GOT3 (cell line): Measurements from ENCODE around the gene PSRC1.
"Not testable (repeated sequence)": the region's sequence is repeated elsewhere in the genome, so short reads cannot be mapped to it uniquely, and the experiment has no call there.

ENCODE experiments used
- DNase-seq: peaks from one replicate; lab custom pipeline; 2025; ENCODE audit warnings: mixed read lengths; lab: John Stamatoyannopoulos, UW

PSRC1 gene

GRCh38 chr1:109295712-109296415 lies 12.9 kb upstream of the PSRC1 start:
- DNase-seq: no peak

DNA sequence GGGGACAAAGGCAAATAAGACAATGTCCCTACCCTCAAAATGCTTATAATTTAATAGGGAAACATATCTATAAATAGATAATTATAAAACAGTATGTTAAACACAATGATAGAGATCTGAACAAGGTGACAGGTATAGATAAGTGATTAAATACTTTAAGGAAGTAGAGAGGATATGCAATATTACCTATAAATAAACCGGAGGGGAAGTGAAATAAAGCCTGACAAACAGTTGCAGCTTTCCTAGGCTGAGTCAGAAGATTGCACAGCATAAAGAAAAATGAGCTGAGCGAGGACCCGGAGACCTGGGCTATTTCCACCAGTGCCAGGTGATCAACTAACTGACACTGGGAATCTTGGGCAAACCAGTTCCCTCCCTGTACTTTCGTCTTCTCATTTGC lies 11.5 kb upstream of the PSRC1 start:
- DNase-seq: no peak

DNA sequence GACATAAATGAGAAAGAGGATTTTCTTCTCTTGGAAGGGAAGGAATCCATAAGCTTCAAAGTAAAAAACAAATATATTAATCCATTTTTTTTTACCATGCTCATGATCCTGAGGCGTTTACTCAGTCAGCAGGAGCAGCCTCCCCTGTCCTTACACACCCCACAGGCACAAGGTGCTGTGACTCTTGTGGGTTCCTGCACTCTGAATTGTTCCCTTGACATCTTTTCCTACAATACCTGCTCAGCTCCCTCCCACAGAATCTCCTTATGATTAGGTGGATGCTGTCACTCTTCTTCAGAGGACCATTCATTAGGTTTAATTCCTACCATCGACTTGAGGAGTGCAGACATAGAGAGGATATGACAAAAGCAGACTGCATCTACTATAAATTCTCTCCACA lies 10.1 kb upstream of the PSRC1 start:
- DNase-seq: no peak

DNA sequence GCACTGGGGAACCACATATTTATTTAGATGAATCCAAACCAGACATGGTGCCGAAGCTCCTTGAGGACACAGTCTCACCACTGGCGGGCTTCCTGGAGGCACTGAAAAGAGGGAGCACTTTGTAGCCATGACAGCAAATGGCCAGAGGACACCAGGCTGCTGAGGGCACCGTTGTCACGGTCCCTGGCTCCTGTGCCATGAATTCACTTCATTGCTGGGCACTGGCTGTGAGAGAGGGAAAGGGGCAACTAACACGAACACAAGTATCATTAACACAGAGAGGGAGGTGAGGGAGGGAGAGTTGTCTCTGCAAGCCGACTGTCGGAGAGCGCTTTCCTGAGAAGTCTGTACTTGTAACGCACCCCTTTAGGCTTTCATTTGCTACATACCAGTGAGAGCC lies 9.4 kb upstream of the PSRC1 start:
- no peak for DNase-seq

- DNase-seq: no peak
Observed at GRCh38 chr1:109290998-109291397, 8.1 kb upstream of the PSRC1 start.

- DNase-seq: no peak
Observed at GRCh38 chr1:109290137-109290536, 7.2 kb upstream of the PSRC1 start.

DNA sequence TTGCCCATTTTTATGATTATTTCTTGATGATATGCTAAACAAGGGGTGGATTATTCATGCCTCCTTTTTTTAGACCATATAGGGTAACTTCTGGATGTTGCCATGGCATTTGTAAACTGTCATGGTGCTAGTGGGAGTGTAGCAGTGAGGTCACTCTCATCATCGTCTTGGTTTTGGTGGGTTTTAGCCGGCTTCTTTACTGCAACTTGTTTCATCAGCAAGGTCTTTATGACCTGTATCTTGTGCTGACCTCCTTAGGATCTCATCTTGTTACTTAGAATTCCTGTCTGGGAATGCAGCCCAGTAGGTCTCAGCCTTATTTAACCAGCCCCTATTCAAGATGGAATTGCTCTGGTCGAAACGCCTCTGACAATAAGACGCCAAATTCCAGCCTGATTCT lies 3.8 kb upstream of the PSRC1 start:
- DNase-seq: not testable (repeated sequence)

DNA sequence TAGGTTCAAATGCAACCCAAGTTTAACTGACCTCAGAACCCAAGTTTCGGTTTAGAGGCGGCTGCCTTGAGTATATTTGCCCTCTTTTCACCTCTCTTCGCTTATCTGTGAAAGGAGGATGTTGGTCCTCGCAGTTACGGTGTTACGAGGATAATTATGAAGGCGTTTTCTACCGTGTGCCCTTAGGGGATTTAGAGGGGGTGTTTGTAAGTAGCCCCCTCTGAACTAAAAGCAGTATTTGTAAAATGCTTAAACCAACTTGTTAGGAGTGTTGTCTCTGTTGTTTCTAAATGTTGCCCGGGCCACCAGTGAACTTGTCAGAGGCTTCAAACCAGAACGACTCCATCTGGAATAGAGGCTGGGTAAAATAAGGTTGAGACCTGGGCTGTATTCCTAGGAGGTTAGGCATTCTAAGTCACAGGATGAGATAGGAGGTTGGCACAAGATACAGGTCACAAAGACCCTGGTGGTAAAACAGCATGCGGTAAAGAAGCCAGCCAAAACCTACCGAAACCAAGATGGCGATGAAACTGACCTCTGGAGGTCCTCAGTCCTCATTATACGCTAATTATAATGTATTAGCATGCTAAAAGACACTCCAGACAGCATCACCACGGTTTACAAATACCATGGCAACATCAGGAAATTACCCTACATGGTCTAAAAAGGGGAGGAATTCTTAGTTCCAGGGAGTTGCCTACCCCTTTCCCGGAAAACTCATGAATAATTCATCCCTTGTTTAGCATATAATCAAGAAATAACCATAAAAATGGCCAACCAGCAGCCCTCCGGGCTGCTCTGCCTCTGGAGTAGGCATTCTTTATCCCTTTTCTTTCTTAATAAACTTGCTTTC lies 1.0 kb upstream of the PSRC1 start:
- no peak for DNase-seq

DNA sequence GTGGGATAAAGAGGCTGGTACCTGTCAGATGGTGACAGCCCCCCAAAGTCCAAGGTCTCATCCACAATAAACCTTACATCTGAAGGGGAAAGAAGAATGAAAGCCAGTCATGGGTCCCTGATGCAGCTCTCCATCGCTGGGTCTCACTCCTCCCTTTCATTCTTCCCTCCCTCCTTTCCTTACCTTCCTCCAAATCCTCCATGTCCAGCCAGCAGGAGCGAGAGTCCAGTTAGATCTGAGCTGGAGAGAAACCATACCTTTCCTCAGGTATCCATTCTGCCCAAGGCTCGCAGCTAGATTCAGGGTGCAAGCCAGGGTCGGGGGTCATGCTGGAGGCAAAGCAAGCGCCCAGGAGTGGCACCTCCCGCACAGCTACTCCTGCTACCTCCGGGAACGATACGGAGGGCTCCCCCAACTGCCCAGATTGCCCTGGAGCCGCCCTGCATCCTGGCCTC lies 421 bp downstream of the PSRC1 start:
- DNase-seq: no peak

- DNase-seq: no peak
Observed at GRCh38 chr1:109281680-109282496, 1.1 kb downstream of the PSRC1 start.

- no peak for DNase-seq
Observed at GRCh38 chr1:109280862-109281261, 2.1 kb downstream of the PSRC1 start.

GRCh38 chr1:109279615-109280278 lies 3.2 kb downstream of the PSRC1 start:
- DNase-seq: no peak

- DNase-seq: no peak
Observed at GRCh38 chr1:109277434-109278204, 5.3 kb downstream of the PSRC1 start.

DNA sequence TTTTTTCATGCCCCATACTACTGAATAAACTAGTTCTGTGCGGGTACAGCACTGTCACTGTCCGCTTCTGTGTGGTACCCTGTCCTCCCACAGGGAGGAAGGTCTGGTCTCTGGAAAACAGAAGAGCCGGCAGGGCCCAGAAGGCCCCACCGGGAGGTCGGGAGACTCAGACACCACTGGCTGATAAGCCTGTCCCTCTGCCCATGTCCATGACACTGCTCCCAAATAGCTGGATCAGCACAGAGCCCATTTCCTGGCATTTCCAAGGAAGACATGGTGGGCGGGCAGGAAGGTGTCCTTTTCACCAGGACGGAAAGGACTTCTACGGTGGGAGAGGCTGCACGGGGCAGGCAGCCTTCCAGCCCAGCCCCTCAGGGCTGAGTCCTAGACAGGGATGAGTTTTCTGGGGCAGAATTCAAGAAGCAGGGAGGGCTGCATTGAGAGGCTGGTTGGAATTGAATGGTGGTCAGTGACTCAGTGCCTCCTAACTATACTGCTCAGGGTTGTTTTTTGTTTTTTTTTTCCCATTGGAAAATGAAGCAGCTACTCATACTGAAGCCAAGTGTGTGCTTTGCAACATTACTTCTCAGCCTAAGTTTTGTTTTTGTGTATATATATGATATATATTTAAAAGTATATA lies 7.1 kb downstream of the PSRC1 start:
- no peak for DNase-seq

DNA sequence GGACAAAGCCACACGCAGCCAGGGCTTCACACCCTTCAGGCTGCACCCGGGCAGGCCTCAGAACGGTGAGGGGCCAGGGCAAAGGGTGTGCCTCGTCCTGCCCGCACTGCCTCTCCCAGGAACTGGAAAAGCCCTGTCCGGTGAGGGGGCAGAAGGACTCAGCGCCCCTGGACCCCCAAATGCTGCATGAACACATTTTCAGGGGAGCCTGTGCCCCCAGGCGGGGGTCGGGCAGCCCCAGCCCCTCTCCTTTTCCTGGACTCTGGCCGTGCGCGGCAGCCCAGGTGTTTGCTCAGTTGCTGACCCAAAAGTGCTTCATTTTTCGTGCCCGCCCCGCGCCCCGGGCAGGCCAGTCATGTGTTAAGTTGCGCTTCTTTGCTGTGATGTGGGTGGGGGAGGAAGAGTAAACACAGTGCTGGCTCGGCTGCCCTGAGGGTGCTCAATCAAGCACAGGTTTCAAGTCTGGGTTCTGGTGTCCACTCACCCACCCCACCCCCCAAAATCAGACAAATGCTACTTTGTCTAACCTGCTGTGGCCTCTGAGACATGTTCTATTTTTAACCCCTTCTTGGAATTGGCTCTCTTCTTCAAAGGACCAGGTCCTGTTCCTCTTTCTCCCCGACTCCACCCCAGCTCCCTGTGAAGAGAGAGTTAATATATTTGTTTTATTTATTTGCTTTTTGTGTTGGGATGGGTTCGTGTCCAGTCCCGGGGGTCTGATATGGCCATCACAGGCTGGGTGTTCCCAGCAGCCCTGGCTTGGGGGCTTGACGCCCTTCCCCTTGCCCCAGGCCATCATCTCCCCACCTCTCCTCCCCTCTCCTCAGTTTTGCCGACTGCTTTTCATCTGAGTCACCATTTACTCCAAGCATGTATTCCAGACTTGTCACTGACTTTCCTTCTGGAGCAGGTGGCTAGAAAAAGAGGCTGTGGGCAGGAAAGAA lies 8.1 kb downstream of the PSRC1 start:
- no peak for DNase-seq

DNA sequence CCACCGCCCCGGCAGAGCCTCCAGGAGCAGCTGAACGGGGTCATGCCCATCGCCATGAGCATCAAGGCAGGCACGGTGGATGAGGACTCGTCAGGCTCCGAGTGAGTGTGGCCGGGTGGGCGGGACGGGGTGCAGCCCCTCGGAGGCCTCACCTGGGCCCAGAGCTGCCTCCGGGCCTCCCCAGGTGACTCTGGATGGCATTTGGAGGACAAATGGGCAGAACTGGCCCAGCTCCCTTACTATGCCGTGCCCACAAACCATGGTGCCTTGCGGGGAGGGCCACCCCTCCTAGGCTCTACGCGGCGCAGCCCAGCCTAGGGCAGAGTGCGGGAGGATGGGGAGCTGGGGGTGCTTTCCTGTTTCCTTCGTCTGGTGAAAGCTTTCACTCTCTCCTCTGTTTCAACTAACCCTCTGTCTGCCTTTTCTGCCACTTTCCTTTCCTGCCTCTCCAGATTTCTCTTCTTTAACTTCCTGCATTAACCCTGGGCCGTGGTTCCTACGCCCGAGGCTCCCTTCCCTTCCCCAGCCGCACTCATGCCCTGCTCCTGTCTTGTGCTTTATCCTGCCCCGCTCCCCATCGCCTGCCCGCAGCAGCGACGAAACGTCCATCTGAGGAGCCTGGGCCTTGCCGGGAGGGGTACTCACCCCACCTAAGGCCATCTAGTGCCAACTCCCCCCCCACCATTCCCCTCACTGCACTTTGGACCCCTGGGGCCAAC lies 9.2 kb downstream of the PSRC1 start:
- DNase-seq: no peak

DNA sequence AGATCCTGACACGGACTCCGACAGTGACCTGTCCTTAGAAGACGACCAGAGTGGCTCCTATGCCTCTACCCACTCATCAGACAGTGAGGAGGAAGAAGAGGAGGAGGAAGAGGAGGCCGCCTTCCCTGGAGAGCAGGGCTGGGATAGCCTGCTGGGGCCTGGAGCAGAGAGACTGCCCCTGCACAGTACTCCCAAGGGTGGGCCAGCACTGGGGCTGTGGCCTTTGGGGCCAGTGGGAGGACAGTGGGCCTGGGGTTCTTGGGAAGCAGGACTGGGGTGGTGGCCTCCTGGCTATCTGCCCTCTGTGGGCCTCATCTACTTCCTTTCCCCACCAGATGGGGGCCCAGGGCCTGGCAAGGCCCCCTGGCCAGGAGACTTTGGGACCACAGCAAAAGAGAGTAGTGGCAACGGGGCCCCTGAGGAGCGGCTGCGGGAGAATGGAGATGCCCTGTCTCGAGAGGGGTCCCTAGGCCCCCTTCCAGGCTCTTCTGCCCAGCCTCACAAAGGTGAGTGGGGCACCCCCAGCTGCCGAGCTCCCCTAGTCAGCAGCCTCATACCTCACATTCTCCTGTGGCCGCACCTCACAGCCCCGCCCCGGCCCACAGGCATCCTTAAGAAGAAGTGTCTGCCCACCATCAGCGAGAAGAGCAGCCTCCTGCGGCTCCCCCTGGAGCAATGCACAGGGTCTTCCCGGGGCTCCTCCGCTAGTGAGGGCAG lies 10.0 kb downstream of the PSRC1 start:
- DNase-seq: no peak
